Islet of Langerhans (tissue), 1 donor: ENCODE results near the gene GDPGP1.

ENCODE experiments used
- FAIRE-seq: peaks from one replicate; lab custom pipeline; 2011; peaks lifted over from hg19 to GRCh38; lab: Jason Lieb, UNC

Gene GDPGP1

GRCh38 chr15:90205050-90205848, 28.8 kb upstream of the GDPGP1 start:
- FAIRE-seq: no peak

DNA sequence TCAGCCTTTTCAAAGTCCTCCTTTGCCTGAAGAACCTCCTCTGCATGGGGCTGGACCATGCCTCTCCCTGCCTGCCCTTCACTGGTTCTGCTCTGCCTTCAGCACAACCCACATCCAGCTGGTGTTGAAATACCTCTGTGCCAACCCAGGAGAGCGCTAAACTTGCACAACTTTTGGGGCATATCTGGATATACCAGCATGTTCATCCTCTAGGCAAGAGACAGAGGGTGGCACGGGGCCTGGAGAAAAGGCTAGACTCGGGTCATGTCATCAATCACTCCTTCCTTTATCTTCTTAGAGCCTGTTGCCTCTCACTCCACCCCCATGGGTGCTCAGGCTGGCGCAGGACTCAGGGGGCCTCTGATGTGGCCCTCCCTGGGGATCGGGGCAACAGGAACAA, 28.1 kb upstream of the GDPGP1 start:
- no peak for FAIRE-seq

GRCh38 chr15:90207252-90207651, 26.8 kb upstream of the GDPGP1 start:
- FAIRE-seq: no peak

- no peak for FAIRE-seq
Measured at GRCh38 chr15:90208356-90208755, 25.7 kb upstream of the GDPGP1 start.

DNA sequence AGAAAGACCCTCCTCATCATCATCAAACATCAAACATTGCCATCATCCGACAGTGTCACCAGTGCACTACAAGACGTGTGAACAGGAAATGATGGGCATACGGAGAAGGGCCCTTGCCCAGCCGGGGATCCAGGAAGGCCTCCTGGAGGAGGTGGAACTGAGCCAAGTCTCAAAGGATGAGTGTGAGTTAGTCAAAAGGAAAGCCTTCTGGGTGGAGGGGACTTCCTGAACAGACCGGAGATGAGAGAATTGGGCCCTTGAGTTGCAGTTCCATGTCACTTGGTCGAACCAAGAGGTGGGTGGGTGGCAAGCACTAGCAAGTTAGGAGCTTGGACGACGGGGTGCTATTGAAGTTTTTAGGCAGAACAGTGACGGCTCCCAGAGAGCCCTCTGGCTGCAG, 24.4 kb upstream of the GDPGP1 start:
- FAIRE-seq: no peak

DNA sequence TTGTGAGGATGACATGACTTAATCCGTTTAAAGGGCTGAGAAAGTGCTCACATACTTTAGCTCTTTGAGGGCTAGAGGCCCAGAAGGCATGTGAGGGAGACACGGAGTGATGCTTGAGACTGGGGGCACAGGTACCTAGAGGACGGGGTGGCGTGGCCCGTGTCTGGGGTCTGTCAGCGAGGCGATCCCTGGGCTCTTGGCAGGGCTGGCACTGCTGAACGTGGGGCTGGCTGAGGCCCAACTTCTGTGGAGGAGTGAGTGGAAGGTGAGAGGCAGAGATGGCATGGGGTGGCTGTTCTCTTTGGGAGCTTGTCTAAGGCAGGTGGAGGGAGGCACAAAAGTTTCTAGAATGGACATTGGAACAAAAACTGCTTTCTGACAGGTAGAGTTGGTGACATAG, 23.4 kb upstream of the GDPGP1 start:
- FAIRE-seq: no peak

DNA sequence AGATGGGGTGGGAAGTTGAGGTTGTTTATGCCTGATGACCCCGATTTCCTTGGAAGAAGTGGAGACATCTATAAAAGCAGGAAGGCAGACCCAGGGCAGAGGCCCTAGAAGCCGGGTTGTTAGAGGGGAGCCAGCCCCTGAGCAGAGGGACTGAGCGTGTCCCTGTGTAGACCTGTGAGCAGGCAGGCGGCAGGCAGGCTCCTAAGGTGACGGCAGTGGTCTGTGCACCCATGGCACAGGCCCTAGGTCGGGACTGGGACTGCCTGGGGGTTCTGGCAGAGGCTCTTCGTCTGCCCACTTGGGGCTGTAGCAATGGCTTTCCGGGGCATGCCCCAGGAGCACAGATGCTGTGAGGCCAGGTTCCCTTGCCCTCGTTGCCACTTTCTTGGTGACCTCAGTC, 23.0 kb upstream of the GDPGP1 start:
- no peak for FAIRE-seq

GRCh38 chr15:90211440-90212143, 22.4 kb upstream of the GDPGP1 start:
- FAIRE-seq: no peak

DNA sequence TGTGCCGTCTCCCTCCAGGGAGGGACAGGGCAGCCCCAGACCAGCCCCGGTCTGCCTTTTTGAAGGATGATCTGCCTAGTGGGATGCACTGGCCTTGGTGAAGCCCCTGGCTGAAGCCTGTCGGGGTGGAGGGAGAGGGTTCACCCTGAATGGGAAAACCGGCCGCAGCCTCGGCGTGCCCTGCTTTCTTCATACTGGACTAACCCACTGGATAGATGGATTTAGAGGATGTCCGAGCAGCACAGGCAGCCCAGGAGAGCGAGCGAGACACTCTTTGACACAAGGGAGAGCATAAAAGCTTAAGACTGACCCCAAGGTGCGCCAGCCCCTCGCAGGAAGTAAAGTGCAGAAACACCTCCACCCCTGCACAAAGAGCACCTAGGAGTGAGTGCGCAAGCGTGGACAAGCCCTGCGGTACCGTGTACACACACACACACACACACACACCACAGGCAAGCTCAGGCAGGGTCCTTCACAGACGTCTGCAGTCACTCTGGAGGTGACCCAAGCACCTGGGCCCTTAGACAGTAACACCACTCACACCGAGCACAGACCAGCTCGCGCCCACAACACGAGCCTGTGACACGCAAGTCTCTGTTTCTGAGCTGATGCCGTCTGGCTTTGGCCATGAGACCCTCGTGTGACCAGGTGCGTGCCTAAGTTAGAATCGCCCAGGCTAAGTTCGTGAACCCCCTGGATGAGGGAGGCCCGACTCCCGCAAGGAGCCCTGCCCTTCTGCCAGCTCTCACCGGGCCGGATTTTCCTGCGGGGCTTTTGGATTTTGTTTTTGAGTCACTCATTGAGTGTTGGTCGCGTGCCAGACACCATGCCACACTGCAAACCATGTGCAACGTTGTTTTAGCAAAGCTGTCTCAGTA, 21.5 kb upstream of the GDPGP1 start:
- no peak for FAIRE-seq

- no peak for FAIRE-seq
Measured at GRCh38 chr15:90213122-90213817, 20.7 kb upstream of the GDPGP1 start.

DNA sequence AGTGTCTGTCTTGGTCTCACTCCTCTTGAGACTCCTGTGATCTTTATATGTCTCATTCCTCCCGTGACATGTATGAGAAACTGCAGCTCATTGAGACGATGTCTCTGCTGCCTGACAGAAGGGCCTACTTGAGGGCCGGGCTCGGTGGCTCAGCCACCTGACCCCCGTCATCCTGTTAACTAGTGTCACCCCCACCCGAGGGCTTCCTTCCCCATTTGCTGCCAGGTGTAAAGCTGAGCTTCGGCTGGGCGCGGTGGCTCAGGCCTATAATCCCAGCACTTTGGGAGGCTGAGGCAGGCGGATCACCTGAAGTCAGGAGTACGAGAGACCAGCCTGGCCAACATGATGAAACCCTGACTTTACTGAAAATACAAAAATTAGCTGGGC, 20.2 kb upstream of the GDPGP1 start:
- FAIRE-seq: no peak

GRCh38 chr15:90214553-90215196, 19.3 kb upstream of the GDPGP1 start:
- no peak for FAIRE-seq

- no peak for FAIRE-seq
Measured at GRCh38 chr15:90217671-90218394, 16.2 kb upstream of the GDPGP1 start.

- FAIRE-seq: no peak
Measured at GRCh38 chr15:90219421-90220141, 14.4 kb upstream of the GDPGP1 start.

GRCh38 chr15:90221246-90221900, 12.6 kb upstream of the GDPGP1 start:
- FAIRE-seq: no peak

DNA sequence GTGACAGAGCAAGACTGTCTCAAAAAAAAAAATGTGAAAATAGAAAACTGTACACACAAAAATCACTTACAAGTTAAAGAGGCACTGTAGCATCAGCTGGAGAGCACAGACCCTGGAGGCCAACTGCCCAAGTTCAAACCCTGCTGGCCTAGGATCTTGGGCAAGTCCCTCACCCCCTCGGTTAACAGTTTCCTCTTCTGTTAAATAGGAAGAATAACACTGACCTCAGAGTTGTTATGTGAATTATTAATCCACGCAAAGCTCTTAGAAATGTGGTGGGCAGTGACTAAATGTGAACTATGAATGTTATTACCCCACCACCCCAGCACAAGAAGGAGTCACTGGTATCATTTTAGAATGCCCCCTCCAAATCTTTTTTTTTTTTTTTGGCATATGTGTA, 11.5 kb upstream of the GDPGP1 start:
- no peak for FAIRE-seq

GRCh38 chr15:90223441-90224165, 10.4 kb upstream of the GDPGP1 start:
- no peak for FAIRE-seq

- no peak for FAIRE-seq
Measured at GRCh38 chr15:90225047-90225446, 9.0 kb upstream of the GDPGP1 start.
